Prostate gland (tissue), 2 donors: Measurements from ENCODE around the gene CCER1. TPM values are rescaled to one million over a fixed set of nuclear protein-coding genes. Genes with fewer than 3 reads are reported as not detected.

Source experiments
- total RNA-seq, 2 donors: library from RNA; depleted of rRNA; stranded (reverse); fragments of >200 nt; gene quantifications; one replicate each; pipeline ENCODE4 v1.1.0, GENCODE V29; 2016

CCER1 gene
- total RNA-seq, 2 donors from 2014 or later = 3.0 TPM; not detected in 1

Other genes starting within 250 kb of the CCER1 start
- not detected for gene EPYC, start 49.8 kb upstream of the CCER1 start, total RNA-seq
- gene KERA, start 102.8 kb upstream of the CCER1 start, total RNA-seq = not detected
- gene LUM, start 156.3 kb upstream of the CCER1 start, total RNA-seq = 10 to 100 TPM; 34.3 to 56.1 TPM
- 100 to 1,000 TPM; 104 to 404 TPM for gene DCN, start 227.6 kb upstream of the CCER1 start, total RNA-seq